NCI-H128 (cell line): Measurements from ENCODE around the gene LRRC27.
"Not testable (repeated sequence)": the region's sequence is repeated elsewhere in the genome, so short reads cannot be mapped to it uniquely, and the experiment has no call there.

ENCODE experiments used
- DNase-seq: peaks from one replicate; lab custom pipeline; 2025; ENCODE audit not compliant: unreplicated experiment; lab: John Stamatoyannopoulos, UW

Gene LRRC27

GRCh38 chr10:132314881-132315280 is 17.1 kb upstream of the LRRC27 start:
- not testable (repeated sequence) for DNase-seq

GRCh38 chr10:132316133-132316532 is 15.9 kb upstream of the LRRC27 start:
- no peak for DNase-seq

GRCh38 chr10:132317477-132317876 is 14.5 kb upstream of the LRRC27 start:
- not testable (repeated sequence) for DNase-seq

GRCh38 chr10:132319853-132320653 is 11.9 kb upstream of the LRRC27 start:
- DNase-seq = no peak

GRCh38 chr10:132320654-132321469 is 11.1 kb upstream of the LRRC27 start:
- no peak for DNase-seq

GRCh38 chr10:132321726-132322125 is 10.3 kb upstream of the LRRC27 start:
- no peak for DNase-seq

- DNase-seq = no peak
Measured at GRCh38 chr10:132322586-132323048, 9.4 kb upstream of the LRRC27 start.

GRCh38 chr10:132324186-132324585 is 7.8 kb upstream of the LRRC27 start:
- DNase-seq = no peak

- no peak for DNase-seq
Measured at GRCh38 chr10:132326344-132326889, 5.6 kb upstream of the LRRC27 start.

- no peak for DNase-seq
Measured at GRCh38 chr10:132326925-132327324, 5.1 kb upstream of the LRRC27 start.

- no peak for DNase-seq
Measured at GRCh38 chr10:132328106-132328505, 3.9 kb upstream of the LRRC27 start.

GRCh38 chr10:132328738-132329137 is 3.3 kb upstream of the LRRC27 start:
- no peak for DNase-seq

GRCh38 chr10:132329565-132330485 is 2.2 kb upstream of the LRRC27 start:
- no peak for DNase-seq

- DNase-seq = no peak
Measured at GRCh38 chr10:132330486-132330833, 1.5 kb upstream of the LRRC27 start.

GRCh38 chr10:132332433-132332754 is 401 bp downstream of the LRRC27 start:
- no peak for DNase-seq

- DNase-seq = no peak
Measured at GRCh38 chr10:132333386-132333785, 1.4 kb downstream of the LRRC27 start.

GRCh38 chr10:132334631-132335188 is 2.7 kb downstream of the LRRC27 start:
- DNase-seq = no peak

- no peak for DNase-seq
Measured at GRCh38 chr10:132335189-132336063, 3.4 kb downstream of the LRRC27 start.

GRCh38 chr10:132336064-132336746 is 4.2 kb downstream of the LRRC27 start:
- DNase-seq = no peak
